ENCODE measurements around the gene SLC35A1. TPM values are rescaled to one million over a fixed set of nuclear protein-coding genes. Genes with fewer than 3 reads are reported as not detected.

SLC35A1 gene
- 41.0 TPM for total RNA-seq
- long read RNA-seq, transcript SLC35A1-201 (8 exons, 1,851 nt) = major isoform, 52 of 69 reads
- long read RNA-seq, partial matches to known transcripts = 1 of 69 reads
- long read RNA-seq, other reads (novel, unspliced or antisense) = 16 of 69 reads

GRCh38 chr6:87472525-87473418, at the start of gene SLC35A1:
Gene SLC35A1, plus strand, starts transcription at chr6:87472974. Its CDS starts 30 bp downstream, at chr6:87473004.
- H3K36me3 ChIP-seq = peaks cover 6% of the 10 kb centered on the region
- no peaks in the 10 kb centered on the region for H3K27me3 ChIP-seq (ENCODE audit: low read depth)
- peak within 1 kb of the TSS; percentile 82 for H3K4me3 ChIP-seq
- no peaks in the 10 kb centered on the region for H3K9me3 ChIP-seq
- peak; percentile 38 for TF ChIP-seq CTCF (IDR thresholded peaks at IDR 0.05)
- peaks cover 35% of the 10 kb centered on the region for H3K4me1 ChIP-seq
- intact Hi-C loops (cut with DNase I) = no loop called here
- ATAC-seq (peak; percentile 99), DNase-seq (peak; percentile 92)
- peak within 1 kb of the TSS; percentile 98 for H3K27ac ChIP-seq

- no peak overlapping the region for H3K27ac ChIP-seq
- no peak for TF ChIP-seq CTCF (IDR thresholded peaks at IDR 0.05)
- H3K4me1 ChIP-seq = no peaks in the 10 kb centered on the region
- H3K36me3 ChIP-seq = no peaks in the 10 kb centered on the region
- DNase-seq = no peak
- intact Hi-C loops (cut with DNase I) = no loop called here
- no peaks in the 10 kb centered on the region for H3K27me3 ChIP-seq (ENCODE audit: low read depth)
- ATAC-seq = no peak
- H3K4me3 ChIP-seq = no peak overlapping the region
- no peaks in the 10 kb centered on the region for H3K9me3 ChIP-seq
Observed at GRCh38 chr6:87426789-87427188, 46.0 kb upstream of the SLC35A1 start.

GRCh38 chr6:87430499-87430898, 42.3 kb upstream of the SLC35A1 start:
- intact Hi-C loops (cut with DNase I) = no loop called here
- DNase-seq (no peak), ATAC-seq (no peak)
- Histone ChIP-seq H3K9me3 (no peaks in the 10 kb centered on the region), H3K4me1 (no peaks in the 10 kb centered on the region), H3K4me3 (no peak overlapping the region), H3K27me3 (ENCODE audit: low read depth) (no peaks in the 10 kb centered on the region), H3K36me3 (no peaks in the 10 kb centered on the region), H3K27ac (no peak overlapping the region)
- TF ChIP-seq CTCF (IDR thresholded peaks at IDR 0.05) = no peak

GRCh38 chr6:87431263-87431662, 41.5 kb upstream of the SLC35A1 start:
- no peaks in the 10 kb centered on the region for H3K9me3 ChIP-seq
- intact Hi-C loops (cut with DNase I) = no loop called here
- H3K27ac ChIP-seq = no peak overlapping the region
- no peak overlapping the region for H3K4me3 ChIP-seq
- no peak for DNase-seq
- no peak for ATAC-seq
- H3K36me3 ChIP-seq = no peaks in the 10 kb centered on the region
- no peaks in the 10 kb centered on the region for H3K27me3 ChIP-seq (ENCODE audit: low read depth)
- no peak for TF ChIP-seq CTCF (IDR thresholded peaks at IDR 0.05)
- H3K4me1 ChIP-seq = no peaks in the 10 kb centered on the region

- Histone ChIP-seq H3K4me3 (no peak overlapping the region), H3K9me3 (no peaks in the 10 kb centered on the region), H3K27ac (no peak overlapping the region), H3K36me3 (no peaks in the 10 kb centered on the region), H3K4me1 (no peaks in the 10 kb centered on the region), H3K27me3 (ENCODE audit: low read depth) (no peaks in the 10 kb centered on the region)
- ATAC-seq = peak; percentile 70 to 73
- TF ChIP-seq CTCF (IDR thresholded peaks at IDR 0.05) = no peak
- DNase-seq = no peak
- intact Hi-C loops (cut with DNase I) = no loop called here
Observed at GRCh38 chr6:87436435-87436834, 36.3 kb upstream of the SLC35A1 start.

All from lower lobe of right lung (tissue), 2 donors.